CD4-positive, alpha-beta T cell (primary cell): ENCODE results near the gene SLF2. TPM values are rescaled to one million over a fixed set of nuclear protein-coding genes. Genes with fewer than 3 reads are reported as not detected.

Experiments
- ATAC-seq: fragments of 200-7000 bp; cut with Tn5 transposase; one replicate; pipeline ENCODE4 v1.10.0; 2022; ENCODE audit warnings: mild to moderate bottlenecking; ENCODE audit not compliant: poor library complexity
- CTCF ChIA-PET: fragments of 350-600 bp; sonication (Branson Sonifier 250); formaldehyde crosslinking; loops from one replicate; lab custom pipeline; 2021; ENCODE audit warnings: antibody characterized with exemption, inconsistent platforms; lab: Charles Lee
- POLR2A ChIA-PET: fragments of 350-600 bp; sonication (Branson Sonifier 250); formaldehyde crosslinking; loops from one replicate; lab custom pipeline; 2021; ENCODE audit warnings: antibody characterized with exemption, inconsistent platforms; lab: Charles Lee
- DNase-seq, 14 experiments: peaks; one replicate each; pipeline ENCODE4 v3.0.0-alpha.2; 2013 to 2020; ENCODE audit warnings: mixed read lengths in 2 of 14
- H3K27ac ChIP-seq, 2 donors: one replicate each; pipeline versions ENCODE4 v1.5.1 to v1.7.0; 2013; ENCODE audit warnings: low read length in 2 of 2, low read depth in 1 of 2, mild to moderate bottlenecking in 1 of 2
- H3K27me3 ChIP-seq, 2 experiments: 1 replicate in 1 of 2; 2 replicates in 1 of 2; pipeline versions ENCODE4 v1.6.1 to v1.7.0; 2013; ENCODE audit warnings: low read length in 2 of 2, control low read depth in 1 of 2, mild to moderate bottlenecking in 1 of 2, moderate library complexity in 1 of 2; ENCODE audit not compliant: insufficient read depth in 2 of 2, control insufficient read depth in 1 of 2
- H3K36me3 ChIP-seq: one replicate; pipeline ENCODE4 v1.6.1; 2013; ENCODE audit warnings: low read length, control low read depth; ENCODE audit not compliant: insufficient read depth
- H3K4me1 ChIP-seq: one replicate; pipeline ENCODE4 v1.6.1; 2013; ENCODE audit warnings: low read length, control low read depth; ENCODE audit not compliant: insufficient read depth
- H3K4me3 ChIP-seq: one replicate; pipeline ENCODE4 v1.5.1; 2013; ENCODE audit warnings: mild to moderate bottlenecking, low read length, moderate library complexity
- H3K9me3 ChIP-seq, 2 experiments: 1 replicate in 1 of 2; 2 replicates in 1 of 2; pipeline versions ENCODE4 v1.6.1 to v1.7.0; 2013; ENCODE audit warnings: low read length in 2 of 2, mild to moderate bottlenecking in 2 of 2, control low read depth in 1 of 2, moderate library complexity in 1 of 2; ENCODE audit not compliant: control insufficient read depth in 1 of 2, insufficient read depth in 1 of 2
- H3K27ac Mint-ChIP-seq: one replicate; pipeline ENCODE4 v1.8.0; 2020; ENCODE audit warnings: mixed read lengths
- H3K27me3 Mint-ChIP-seq: one replicate; pipeline ENCODE4 v1.8.0; 2021; ENCODE audit warnings: mixed read lengths
- H3K36me3 Mint-ChIP-seq: one replicate; pipeline ENCODE4 v1.8.0; 2021; ENCODE audit warnings: low read depth, mixed read lengths
- H3K4me1 Mint-ChIP-seq: one replicate; pipeline ENCODE4 v1.8.0; 2021; ENCODE audit warnings: low read depth, mixed read lengths
- H3K4me3 Mint-ChIP-seq: one replicate; pipeline ENCODE4 v1.8.0; 2020; ENCODE audit warnings: mild to moderate bottlenecking, mixed read lengths
- H3K9me3 Mint-ChIP-seq: one replicate; pipeline ENCODE4 v1.8.0; 2020; ENCODE audit warnings: mixed read lengths
- intact Hi-C, 2 experiments: fragments of 100-400 bp; cut with DNase I in 1 of 2; cut with micrococcal nuclease in 1 of 2; formaldehyde crosslinking; loops; one replicate each; pipeline versions ENCODE4 v1.15.1 to v1.9.0; 2023 to 2025; cut with DNase I, micrococcal nuclease
- total RNA-seq, 174 experiments: library from RNA in 2 of 174; stranded (reverse) in 2 of 174; gene quantifications; one replicate each; pipeline ENCODE4 v1.2.3 and lab custom pipeline; 2021 to 2026
- TF ChIP-seq, protein P1 (sequence below): fragments of 200-600 bp; IDR thresholded peaks from one replicate; pipeline ENCODE4 v1.8.0; 2022; ENCODE audit warnings: antibody characterized with exemption, mild to moderate bottlenecking

The SLF2 gene
- total RNA-seq, 2 experiments from 2014 or later: 11.1 TPM

DNA sequence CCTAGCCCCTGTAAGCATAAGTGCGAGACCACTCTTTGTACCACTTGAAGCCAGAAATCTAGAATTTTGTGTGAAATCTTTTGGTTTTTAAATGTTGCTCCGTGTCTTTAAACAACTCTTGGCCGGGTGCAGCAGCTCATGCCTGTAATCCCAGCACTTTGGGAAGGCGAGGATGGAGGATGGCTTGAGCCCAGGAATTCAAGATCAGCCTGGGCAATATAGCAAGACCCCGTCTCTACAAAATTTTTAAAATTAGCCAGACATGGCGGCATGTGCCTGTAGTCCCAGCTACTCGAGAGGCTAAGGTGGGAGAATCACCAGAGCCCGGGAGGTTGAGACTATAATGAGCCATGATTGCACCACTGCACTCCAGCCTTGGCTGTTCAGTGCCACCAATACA lies 4.4 kb upstream of the SLF2 start:
- Histone ChIP-seq H3K27ac (no peak overlapping the region), H3K27me3 (no peaks in the 10 kb centered on the region), H3K36me3 (no peaks in the 10 kb centered on the region), H3K9me3 (no peaks in the 10 kb centered on the region), H3K4me1 (peaks cover 8% of the 10 kb centered on the region), H3K4me3 (no peak overlapping the region)
- TF ChIP-seq, protein P1, sequence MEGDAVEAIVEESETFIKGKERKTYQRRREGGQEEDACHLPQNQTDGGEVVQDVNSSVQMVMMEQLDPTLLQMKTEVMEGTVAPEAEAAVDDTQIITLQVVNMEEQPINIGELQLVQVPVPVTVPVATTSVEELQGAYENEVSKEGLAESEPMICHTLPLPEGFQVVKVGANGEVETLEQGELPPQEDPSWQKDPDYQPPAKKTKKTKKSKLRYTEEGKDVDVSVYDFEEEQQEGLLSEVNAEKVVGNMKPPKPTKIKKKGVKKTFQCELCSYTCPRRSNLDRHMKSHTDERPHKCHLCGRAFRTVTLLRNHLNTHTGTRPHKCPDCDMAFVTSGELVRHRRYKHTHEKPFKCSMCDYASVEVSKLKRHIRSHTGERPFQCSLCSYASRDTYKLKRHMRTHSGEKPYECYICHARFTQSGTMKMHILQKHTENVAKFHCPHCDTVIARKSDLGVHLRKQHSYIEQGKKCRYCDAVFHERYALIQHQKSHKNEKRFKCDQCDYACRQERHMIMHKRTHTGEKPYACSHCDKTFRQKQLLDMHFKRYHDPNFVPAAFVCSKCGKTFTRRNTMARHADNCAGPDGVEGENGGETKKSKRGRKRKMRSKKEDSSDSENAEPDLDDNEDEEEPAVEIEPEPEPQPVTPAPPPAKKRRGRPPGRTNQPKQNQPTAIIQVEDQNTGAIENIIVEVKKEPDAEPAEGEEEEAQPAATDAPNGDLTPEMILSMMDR: no peak
- ChIA-PET POLR2A (no interaction called here), CTCF (no interaction called here)
- no peak overlapping the region for H3K27ac Mint-ChIP-seq
- intact Hi-C loops: no loop called here
- ATAC-seq (no peak), DNase-seq (no peak)
- peaks cover 6% of the 10 kb centered on the region for H3K27me3 Mint-ChIP-seq
- peaks cover 28% of the 10 kb centered on the region for H3K4me1 Mint-ChIP-seq
- no peaks in the 10 kb centered on the region for H3K9me3 Mint-ChIP-seq
- H3K4me3 Mint-ChIP-seq: no peak overlapping the region
- H3K36me3 Mint-ChIP-seq: peaks cover 8% of the 10 kb centered on the region

DNA sequence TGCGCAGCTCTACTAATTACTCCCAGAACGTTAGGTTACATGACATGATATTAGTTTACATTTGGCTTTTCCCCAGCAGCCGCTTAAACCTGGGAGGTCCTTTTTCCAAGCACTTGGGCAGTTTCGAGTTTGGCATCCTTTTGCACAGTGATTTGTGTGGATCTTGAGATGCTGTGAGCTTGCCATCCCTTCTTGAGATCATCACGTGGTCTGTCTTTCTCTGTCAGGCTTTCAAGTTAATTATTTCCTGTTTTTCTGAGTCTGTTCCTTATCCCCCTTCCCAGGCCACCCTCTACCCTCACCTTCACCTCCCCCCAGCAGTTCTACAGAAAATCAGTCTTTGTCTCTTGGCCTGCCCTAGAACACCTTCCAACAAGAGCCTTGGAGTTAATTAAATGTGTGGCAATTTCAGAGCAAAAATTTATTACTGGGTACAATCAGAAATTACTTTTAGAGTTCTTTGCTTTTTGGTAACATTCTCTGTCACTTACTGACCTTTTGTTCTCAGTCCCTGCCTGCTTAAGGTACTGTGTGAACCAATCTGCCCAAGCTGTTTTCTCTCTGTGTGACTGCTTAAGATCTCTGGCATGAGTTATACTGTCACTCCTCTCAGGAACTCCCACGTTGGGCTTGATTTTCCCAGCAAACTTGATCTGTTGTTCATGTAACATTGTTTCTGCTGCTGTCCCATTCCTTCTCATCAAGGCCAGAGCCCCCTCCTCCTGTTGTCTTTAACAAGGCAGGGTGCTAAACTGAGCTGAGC lies 3.1 kb upstream of the SLF2 start:
- POLR2A ChIA-PET: no interaction called here
- no peaks in the 10 kb centered on the region for H3K9me3 ChIP-seq
- TF ChIP-seq, protein P1: no peak
- ATAC-seq (no peak), DNase-seq (no peak)
- CTCF ChIA-PET: no interaction called here
- no peak overlapping the region for H3K27ac ChIP-seq
- H3K9me3 Mint-ChIP-seq: no peaks in the 10 kb centered on the region
- H3K36me3 Mint-ChIP-seq: peaks cover 11% of the 10 kb centered on the region
- H3K4me3 ChIP-seq: no peak overlapping the region
- no peak overlapping the region for H3K4me3 Mint-ChIP-seq
- peaks cover 41% of the 10 kb centered on the region for H3K4me1 Mint-ChIP-seq
- H3K27ac Mint-ChIP-seq: no peak overlapping the region
- peaks cover 4% of the 10 kb centered on the region for H3K36me3 ChIP-seq
- H3K27me3 Mint-ChIP-seq: peaks cover 2% of the 10 kb centered on the region
- peaks cover 15% of the 10 kb centered on the region for H3K4me1 ChIP-seq
- intact Hi-C loops: loop anchor here in 1 of 2 experiments (5.0 kb wide), 3 partner anchors 153 to 1477 kb away; partner anchors contain the start of genes BTRC, GOT1 and KAZALD1
- no peaks in the 10 kb centered on the region for H3K27me3 ChIP-seq

DNA sequence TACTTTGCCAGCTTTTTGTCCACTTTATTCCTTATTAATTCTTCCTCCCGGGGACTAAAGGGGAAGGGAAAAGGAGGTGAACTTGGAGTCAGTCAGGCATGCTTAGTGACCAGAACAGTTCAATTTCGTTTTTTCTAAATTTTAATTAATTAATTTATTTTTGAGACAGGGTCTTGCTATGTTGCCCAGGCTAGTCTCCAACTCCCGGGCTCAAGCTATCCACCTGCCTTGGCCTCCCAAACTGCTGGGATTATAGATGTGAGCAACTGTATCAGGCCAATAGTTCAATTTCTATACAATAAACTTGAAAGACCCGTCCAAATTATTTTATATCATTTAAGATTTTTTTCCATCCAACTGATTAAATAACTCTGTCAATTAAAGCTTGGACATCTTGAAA lies 1.3 kb upstream of the SLF2 start:
- Histone ChIP-seq H3K36me3 (peaks cover 5% of the 10 kb centered on the region), H3K27ac (no peak overlapping the region), H3K9me3 (no peaks in the 10 kb centered on the region), H3K4me1 (peaks cover 15% of the 10 kb centered on the region), H3K4me3 (no peak overlapping the region), H3K27me3 (no peaks in the 10 kb centered on the region)
- intact Hi-C loops: loop anchor here in 1 of 2 experiments (5.0 kb wide), 3 partner anchors 151 to 1479 kb away; partner anchors contain the start of genes BTRC, GOT1 and KAZALD1
- no peaks in the 10 kb centered on the region for H3K9me3 Mint-ChIP-seq
- peak overlapping the region; percentile 98 for H3K4me3 Mint-ChIP-seq
- H3K27ac Mint-ChIP-seq: peak overlapping the region; percentile 94
- peaks cover 55% of the 10 kb centered on the region for H3K4me1 Mint-ChIP-seq
- ATAC-seq (no peak), DNase-seq (no peak)
- ChIA-PET CTCF (interaction anchor here (0.6 to 1.8 kb wide), 3 partner anchors 184 to 519 kb away, joined by 3 to 6 read pairs (median 4); partner anchors contain the start of gene HIF1AN), POLR2A (interaction anchor here (1.1 kb wide), 1 partner anchor 119 kb away, joined by 3 read pairs; the partner anchor contains the start of genes PDZD7 and SFXN3)
- H3K27me3 Mint-ChIP-seq: no peaks in the 10 kb centered on the region
- TF ChIP-seq, protein P1: no peak
- H3K36me3 Mint-ChIP-seq: peaks cover 17% of the 10 kb centered on the region
